Hepatocyte (in vitro differentiated cells): ENCODE measurements around the gene PITPNC1. TPM values are rescaled to one million over a fixed set of nuclear protein-coding genes. Genes with fewer than 3 reads are reported as not detected.

Experiments used
- DNase-seq: peaks from one replicate; pipeline ENCODE4 v3.0.0-alpha.2; 2016; ENCODE audit warnings: low spot score
- H2AFZ ChIP-seq: fragments of 200-600 bp; sonication (generic); 2 replicates; pipeline ENCODE4 v1.6.0; 2016; ENCODE audit warnings: antibody characterized with exemption, mild to moderate bottlenecking
- H3K27ac ChIP-seq: fragments of 200-600 bp; sonication (generic); 2 replicates; pipeline ENCODE4 v1.5.1; 2016; ENCODE audit warnings: mild to moderate bottlenecking
- H3K27me3 ChIP-seq: fragments of 200-600 bp; sonication (generic); 2 replicates; pipeline ENCODE4 v1.6.1; 2016
- H3K36me3 ChIP-seq: fragments of 200-600 bp; sonication (generic); replicated peaks from 2 replicates; pipeline ENCODE4 v1.5.1; 2016; ENCODE audit warnings: low read depth; ENCODE audit not compliant: insufficient read depth
- H3K4me1 ChIP-seq: fragments of 200-600 bp; sonication (generic); 2 replicates; pipeline ENCODE4 v1.5.1; 2016; ENCODE audit warnings: mild to moderate bottlenecking, moderate library complexity; ENCODE audit not compliant: insufficient read depth
- H3K4me2 ChIP-seq: fragments of 200-600 bp; sonication (generic); 2 replicates; pipeline ENCODE4 v1.6.0; 2016
- H3K4me3 ChIP-seq: fragments of 200-600 bp; sonication (generic); 2 replicates; pipeline ENCODE4 v1.5.1; 2016; ENCODE audit warnings: mild to moderate bottlenecking
- H3K79me2 ChIP-seq: fragments of 200-600 bp; sonication (generic); 2 replicates; pipeline ENCODE4 v1.6.0; 2017; ENCODE audit warnings: mild to moderate bottlenecking
- H3K9me2 ChIP-seq: fragments of 200-600 bp; sonication (generic); replicated peaks from 2 replicates; pipeline ENCODE4 v1.6.0; 2017; ENCODE audit warnings: mild to moderate bottlenecking; ENCODE audit not compliant: insufficient read depth
- H3K9me3 ChIP-seq: fragments of 200-600 bp; sonication (generic); 2 replicates; pipeline ENCODE4 v1.5.1; 2016; ENCODE audit warnings: low read depth, mild to moderate bottlenecking
- H4K20me1 ChIP-seq: fragments of 200-600 bp; sonication (generic); 2 replicates; pipeline ENCODE4 v1.6.0; 2016; ENCODE audit warnings: mild to moderate bottlenecking; ENCODE audit not compliant: insufficient read depth, poor library complexity, severe bottlenecking
- CTCF ChIP-seq: fragments of 200-600 bp; sonication (generic); IDR thresholded peaks from 2 replicates; pipeline ENCODE4 v1.5.1; 2016; ENCODE audit warnings: antibody characterized with exemption, mild to moderate bottlenecking; ENCODE audit not compliant: poor library complexity
- EZH2 ChIP-seq: fragments of 200-600 bp; sonication (generic); IDR thresholded peaks from 2 replicates; pipeline ENCODE4 v1.6.1; 2016; ENCODE audit warnings: antibody characterized with exemption, mild to moderate bottlenecking, borderline replicate concordance
- EZH2phosphoT487 ChIP-seq: fragments of 200-600 bp; sonication (generic); IDR thresholded peaks from one replicate; pipeline ENCODE4 v1.6.1; 2018; ENCODE audit warnings: antibody characterized with exemption, mild to moderate bottlenecking, low read depth, moderate library complexity; ENCODE audit not compliant: unreplicated experiment, severe bottlenecking
- WGBS: methylation state at CpG from one replicate; pipeline ENCODE4 v1.1.6; 2016; ENCODE audit warnings: low lambda C conversion rate; ENCODE audit errors: missing lambda C conversion rate; 5-methylcytosine and 5-hydroxymethylcytosine counted together
- polyA plus RNA-seq: library from polyadenylated mRNA; unstranded; fragments of >200 nt; fragmentation: Nextera tagmentation; extraction: Ambion mirVana; gene quantifications from 2 replicates; pipeline ENCODE4 v1.2.1, GENCODE V29; 2016
- total RNA-seq: library from RNA; depleted of rRNA; stranded (reverse); fragments of >200 nt; gene quantifications from 2 replicates; pipeline ENCODE4 v1.2.3, GENCODE V29; 2014

Gene PITPNC1
- total and polyA plus RNA-seq, 2 experiments from 2014 or later = 4.6 to 8.1 TPM

GRCh38 chr17:67569873-67570272 is 192.8 kb downstream of the PITPNC1 start:
- DNase-seq = no peak
- 94% methylated on average over 6 of the region's 6 CpGs for WGBS
- no peak for TF ChIP-seq EZH2phosphoT487
- no peak for TF ChIP-seq CTCF
- no peak for TF ChIP-seq EZH2
- Histone ChIP-seq H2AFZ (no peak overlapping the region), H3K9me3 (no peaks in the 10 kb centered on the region), H3K9me2 (no peaks in the 10 kb centered on the region), H3K36me3 (no peaks in the 10 kb centered on the region), H3K27me3 (no peaks in the 10 kb centered on the region), H3K4me1 (no peaks in the 10 kb centered on the region), H3K27ac (no peak overlapping the region), H3K4me2 (no peak overlapping the region), H3K79me2 (no peaks in the 10 kb centered on the region), H3K4me3 (no peak overlapping the region), H4K20me1 (no peaks in the 10 kb centered on the region)

GRCh38 chr17:67570797-67571196 is 193.7 kb downstream of the PITPNC1 start:
- Histone ChIP-seq H4K20me1 (no peaks in the 10 kb centered on the region), H3K4me3 (no peak overlapping the region), H3K9me3 (no peaks in the 10 kb centered on the region), H3K4me1 (no peaks in the 10 kb centered on the region), H3K27me3 (no peaks in the 10 kb centered on the region), H3K9me2 (no peaks in the 10 kb centered on the region), H3K79me2 (no peaks in the 10 kb centered on the region), H3K27ac (no peak overlapping the region), H2AFZ (no peak overlapping the region), H3K4me2 (no peak overlapping the region), H3K36me3 (no peaks in the 10 kb centered on the region)
- DNase-seq = no peak
- TF ChIP-seq CTCF (no peak), EZH2 (no peak), EZH2phosphoT487 (no peak)
- 83% methylated on average over 1 of the region's 1 CpG for WGBS

DNA sequence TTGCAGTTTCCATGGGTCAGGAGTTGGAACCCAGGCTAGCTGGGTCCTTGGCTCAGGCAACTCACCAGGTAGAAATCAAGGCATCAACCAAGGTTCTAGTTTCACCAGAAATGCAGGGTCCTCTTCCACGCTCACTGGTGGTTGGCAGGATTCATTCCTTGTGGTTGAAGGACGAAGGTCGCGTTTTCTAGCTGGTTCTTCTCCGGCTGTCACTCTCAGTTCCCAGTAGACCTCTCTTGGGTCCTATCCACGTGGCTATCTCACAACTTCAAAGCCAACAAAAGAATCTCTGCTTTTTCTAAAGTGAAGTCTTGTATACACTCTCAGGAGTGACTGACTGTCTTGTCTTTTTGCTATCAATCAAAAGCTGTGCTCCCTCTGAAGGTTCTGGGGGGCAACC is 194.4 kb downstream of the PITPNC1 start:
- Histone ChIP-seq H3K27me3 (no peaks in the 10 kb centered on the region), H3K79me2 (no peaks in the 10 kb centered on the region)
- 93% methylated on average over 6 of the region's 6 CpGs for WGBS

More for the DNA sequence above, 194.4 kb downstream of the PITPNC1 start:
- DNase-seq = no peak
- TF ChIP-seq CTCF (no peak), EZH2phosphoT487 (no peak), EZH2 (no peak)
- Histone ChIP-seq H3K27ac (no peak overlapping the region), H2AFZ (no peak overlapping the region), H3K4me1 (no peaks in the 10 kb centered on the region), H3K9me2 (no peaks in the 10 kb centered on the region), H3K36me3 (no peaks in the 10 kb centered on the region), H3K4me3 (no peak overlapping the region), H3K4me2 (no peak overlapping the region), H3K9me3 (no peaks in the 10 kb centered on the region), H4K20me1 (no peaks in the 10 kb centered on the region)
